Activated CD8-positive, alpha-beta T cell treated with anti-CD3 and anti-CD28 coated beads for 36 hours (primary cell): ENCODE results near the gene TNS3. TPM values are rescaled to one million over a fixed set of nuclear protein-coding genes. Genes with fewer than 3 reads are reported as not detected.

Experiments used
- ATAC-seq: fragments of 200-7000 bp; cut with Tn5 transposase; one replicate; pipeline ENCODE4 v1.10.0; 2021; ENCODE audit warnings: mild to moderate bottlenecking, moderate library complexity
- CTCF ChIA-PET: fragments of 350-600 bp; sonication (Branson Sonifier 250); formaldehyde crosslinking; loops from one replicate; lab custom pipeline; 2021; ENCODE audit warnings: antibody characterized with exemption; lab: Charles Lee
- POLR2A ChIA-PET: fragments of 350-600 bp; sonication (Branson Sonifier 250); formaldehyde crosslinking; loops from one replicate; lab custom pipeline; 2021; ENCODE audit warnings: antibody characterized with exemption; lab: Charles Lee
- DNase-seq: peaks from one replicate; pipeline ENCODE4 v3.0.0-alpha.2; 2020
- H3K27ac Mint-ChIP-seq: one replicate; pipeline ENCODE4 v1.8.0; 2021; ENCODE audit warnings: mild to moderate bottlenecking, mixed read lengths
- H3K27me3 Mint-ChIP-seq: one replicate; pipeline ENCODE4 v1.8.0; 2021; ENCODE audit warnings: mixed read lengths
- H3K36me3 Mint-ChIP-seq: one replicate; pipeline ENCODE4 v1.8.0; 2021; ENCODE audit warnings: low read depth, mixed read lengths
- H3K4me1 Mint-ChIP-seq: one replicate; pipeline ENCODE4 v1.8.0; 2021; ENCODE audit warnings: low read depth, mixed read lengths
- H3K4me3 Mint-ChIP-seq: one replicate; pipeline ENCODE4 v1.8.0; 2021; ENCODE audit warnings: mild to moderate bottlenecking, moderate library complexity, mixed read lengths
- H3K9me3 Mint-ChIP-seq: one replicate; pipeline ENCODE4 v1.8.0; 2021; ENCODE audit warnings: mixed read lengths
- intact Hi-C: fragments of 100-400 bp; cut with micrococcal nuclease; formaldehyde crosslinking; loops from one replicate; pipeline ENCODE4 v1.10.0; 2022
- total RNA-seq, 2 experiments: library from RNA; stranded (reverse); gene quantifications; one replicate each; pipeline ENCODE4 v1.2.3, GENCODE V29; 2021
- TF ChIP-seq, protein P1 (sequence below): fragments of 200-600 bp; IDR thresholded peaks from one replicate; pipeline ENCODE4 v1.8.0; 2022; ENCODE audit warnings: antibody characterized with exemption, mild to moderate bottlenecking

Gene TNS3
- total RNA-seq, 2 experiments from 2014 or later: 0.04 to 0.16 TPM

DNA sequence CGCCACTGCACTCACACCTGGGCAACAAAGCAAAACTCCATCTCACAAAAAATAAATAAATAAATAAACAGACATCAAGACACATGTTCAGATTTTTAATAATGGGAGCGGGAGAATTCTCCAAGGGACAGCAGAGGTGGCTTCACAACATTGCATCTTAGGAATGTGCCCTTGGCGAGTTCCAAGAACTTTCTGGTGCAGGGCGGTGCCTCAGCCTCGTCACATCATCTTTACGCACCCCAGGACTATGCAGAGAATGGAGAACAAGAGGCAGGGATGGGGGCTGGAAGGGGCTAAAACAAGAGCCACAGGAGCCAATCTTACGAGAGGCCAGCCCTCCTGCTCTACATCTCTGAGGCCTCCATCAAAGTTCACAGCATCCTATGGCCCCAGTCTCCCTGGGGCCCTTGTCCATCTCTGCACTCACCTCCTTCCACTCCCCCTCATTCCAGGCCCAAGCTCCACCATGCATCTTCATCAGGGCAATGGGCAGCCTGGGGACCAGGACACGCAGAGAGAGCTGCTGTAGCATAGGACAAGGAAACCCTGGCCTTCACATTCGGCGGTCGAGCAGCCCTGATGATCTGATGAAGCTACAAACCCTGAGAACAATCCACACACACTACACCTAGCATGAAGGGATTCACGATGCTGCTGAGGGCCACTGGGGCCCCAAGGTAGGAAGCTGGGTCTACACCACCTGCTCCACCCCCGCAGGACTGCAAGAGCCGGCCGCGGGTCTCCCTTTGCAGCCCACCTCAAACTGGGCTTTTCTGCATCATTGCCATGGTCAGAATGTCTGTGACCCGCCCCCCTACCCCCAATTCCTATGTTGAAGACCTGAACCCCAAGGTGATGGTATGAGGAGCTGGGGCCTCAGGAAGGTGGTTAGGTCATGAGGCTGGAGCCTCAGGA is 22.3 kb downstream of the TNS3 start:
- ChIA-PET CTCF (no interaction called here), POLR2A (no interaction called here)
- Mint-ChIP-seq H3K27me3 (no peaks in the 10 kb centered on the region), H3K27ac (no peak overlapping the region), H3K9me3 (no peaks in the 10 kb centered on the region), H3K4me1 (no peaks in the 10 kb centered on the region), H3K4me3 (no peak overlapping the region), H3K36me3 (no peaks in the 10 kb centered on the region)
- intact Hi-C loops: no loop called here
- ATAC-seq (no peak), DNase-seq (no peak)
- TF ChIP-seq, protein P1, sequence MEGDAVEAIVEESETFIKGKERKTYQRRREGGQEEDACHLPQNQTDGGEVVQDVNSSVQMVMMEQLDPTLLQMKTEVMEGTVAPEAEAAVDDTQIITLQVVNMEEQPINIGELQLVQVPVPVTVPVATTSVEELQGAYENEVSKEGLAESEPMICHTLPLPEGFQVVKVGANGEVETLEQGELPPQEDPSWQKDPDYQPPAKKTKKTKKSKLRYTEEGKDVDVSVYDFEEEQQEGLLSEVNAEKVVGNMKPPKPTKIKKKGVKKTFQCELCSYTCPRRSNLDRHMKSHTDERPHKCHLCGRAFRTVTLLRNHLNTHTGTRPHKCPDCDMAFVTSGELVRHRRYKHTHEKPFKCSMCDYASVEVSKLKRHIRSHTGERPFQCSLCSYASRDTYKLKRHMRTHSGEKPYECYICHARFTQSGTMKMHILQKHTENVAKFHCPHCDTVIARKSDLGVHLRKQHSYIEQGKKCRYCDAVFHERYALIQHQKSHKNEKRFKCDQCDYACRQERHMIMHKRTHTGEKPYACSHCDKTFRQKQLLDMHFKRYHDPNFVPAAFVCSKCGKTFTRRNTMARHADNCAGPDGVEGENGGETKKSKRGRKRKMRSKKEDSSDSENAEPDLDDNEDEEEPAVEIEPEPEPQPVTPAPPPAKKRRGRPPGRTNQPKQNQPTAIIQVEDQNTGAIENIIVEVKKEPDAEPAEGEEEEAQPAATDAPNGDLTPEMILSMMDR: no peak

DNA sequence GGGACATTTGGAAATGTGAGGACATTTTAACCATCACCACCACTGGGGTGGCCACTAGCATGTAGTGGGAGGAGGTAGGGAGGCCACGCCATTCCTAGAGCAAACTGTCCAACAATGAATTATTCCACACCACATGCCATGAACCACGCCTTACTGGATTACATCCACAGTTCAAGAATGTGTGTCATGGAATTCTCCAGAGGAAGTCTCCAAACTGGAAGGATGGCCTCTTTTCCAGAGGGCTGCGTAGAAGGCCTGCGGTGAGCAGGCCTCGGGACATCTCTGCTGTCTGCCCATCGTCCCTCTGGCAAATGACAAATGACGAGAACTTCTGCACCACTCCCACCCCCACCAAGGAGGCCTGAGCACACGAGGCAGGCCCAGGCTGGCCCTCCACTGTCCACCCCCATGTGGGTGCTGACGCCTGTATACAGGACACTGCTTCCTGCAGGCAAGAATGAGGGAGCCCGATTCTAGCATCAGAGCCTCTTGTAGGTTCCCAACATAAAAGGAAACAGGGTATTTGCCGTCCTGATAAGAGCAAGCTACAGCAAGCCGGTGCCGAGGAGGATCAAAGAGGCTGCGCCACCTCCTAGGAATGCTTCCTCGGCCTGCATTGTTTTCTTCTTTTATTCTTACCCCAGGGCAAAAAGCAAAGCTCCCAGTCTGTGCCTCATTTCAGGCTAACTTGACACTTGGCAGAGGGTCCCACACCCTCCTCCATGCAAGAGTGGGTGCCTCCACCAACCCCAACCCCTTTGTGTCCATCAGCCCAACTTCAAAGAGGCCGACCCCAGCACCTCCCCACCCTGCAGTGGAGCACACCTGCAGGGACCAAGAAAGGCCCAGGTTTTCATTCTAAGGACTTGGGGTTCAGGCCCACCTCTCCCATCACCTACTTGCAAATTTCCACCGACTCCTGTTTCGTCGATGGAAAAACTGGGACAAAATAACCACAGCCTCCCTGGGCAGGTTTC is 23.9 kb downstream of the TNS3 start:
- no peak overlapping the region for H3K27ac Mint-ChIP-seq
- ChIA-PET POLR2A (no interaction called here), CTCF (no interaction called here)
- ATAC-seq (no peak), DNase-seq (no peak)
- H3K27me3 Mint-ChIP-seq: no peaks in the 10 kb centered on the region
- H3K4me3 Mint-ChIP-seq: no peak overlapping the region
- no peaks in the 10 kb centered on the region for H3K4me1 Mint-ChIP-seq
- H3K36me3 Mint-ChIP-seq: no peaks in the 10 kb centered on the region
- no peaks in the 10 kb centered on the region for H3K9me3 Mint-ChIP-seq
- intact Hi-C loops: no loop called here
- TF ChIP-seq, protein P1: no peak

DNA sequence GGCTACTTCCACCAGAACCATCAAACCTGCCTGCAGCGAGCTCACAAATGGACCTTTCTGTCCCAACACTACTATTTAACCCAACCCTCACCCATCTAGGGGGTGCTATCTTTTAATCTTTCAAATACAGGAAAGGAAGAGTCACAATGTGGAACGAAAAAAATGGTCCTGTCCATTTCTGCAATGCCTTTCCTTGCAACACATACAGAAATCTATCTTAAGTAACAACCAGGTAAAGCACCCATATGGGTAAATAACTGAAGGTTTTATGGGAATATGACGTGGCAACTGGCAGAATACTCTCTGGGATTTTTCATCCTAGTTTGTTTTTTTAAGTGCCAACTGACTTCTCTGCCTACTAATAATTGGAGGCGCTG is 24.6 kb downstream of the TNS3 start:
- no peaks in the 10 kb centered on the region for H3K4me1 Mint-ChIP-seq
- no peak overlapping the region for H3K4me3 Mint-ChIP-seq
- intact Hi-C loops: no loop called here
- ChIA-PET POLR2A (no interaction called here), CTCF (no interaction called here)
- DNase-seq (no peak), ATAC-seq (no peak)
- no peaks in the 10 kb centered on the region for H3K9me3 Mint-ChIP-seq
- H3K27me3 Mint-ChIP-seq: no peaks in the 10 kb centered on the region
- no peaks in the 10 kb centered on the region for H3K36me3 Mint-ChIP-seq
- no peak overlapping the region for H3K27ac Mint-ChIP-seq
- TF ChIP-seq, protein P1: no peak

DNA sequence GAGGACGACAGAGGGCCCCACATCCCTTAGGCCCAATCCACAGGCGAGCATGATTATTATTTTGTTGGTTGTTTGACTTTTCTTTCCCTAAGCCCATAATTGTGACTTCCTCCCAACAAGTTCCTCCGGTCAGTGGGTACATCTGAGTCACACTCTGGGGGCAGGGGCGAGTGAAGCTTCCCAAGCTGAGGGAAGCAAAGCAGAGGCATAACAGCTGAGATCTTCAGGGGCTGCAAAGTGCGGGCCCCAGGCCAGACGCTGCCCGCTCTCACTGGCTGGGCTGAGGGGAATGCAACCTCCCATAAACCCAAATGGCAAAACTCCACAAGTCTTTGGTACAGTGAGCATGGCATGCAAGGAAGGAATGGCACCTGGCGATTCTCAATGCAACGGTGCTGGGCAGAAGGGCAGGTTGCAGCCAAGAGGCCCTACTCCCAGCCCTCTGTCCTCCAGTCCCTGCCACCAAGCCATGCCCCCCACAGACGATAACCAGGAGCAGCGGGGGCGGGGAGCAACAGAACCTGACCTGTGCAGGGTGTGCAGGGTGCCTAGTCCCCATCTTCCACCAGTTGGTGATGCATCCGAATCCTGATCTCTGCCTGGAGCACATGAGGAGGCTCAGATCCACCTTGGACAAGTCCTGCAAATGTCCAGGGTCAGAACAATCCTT is 25.3 kb downstream of the TNS3 start:
- TF ChIP-seq, protein P1: no peak
- CTCF ChIA-PET: no interaction called here
- ATAC-seq (no peak), DNase-seq (no peak)
- POLR2A ChIA-PET: no interaction called here
- no peaks in the 10 kb centered on the region for H3K36me3 Mint-ChIP-seq
- H3K4me3 Mint-ChIP-seq: no peak overlapping the region
- no peaks in the 10 kb centered on the region for H3K9me3 Mint-ChIP-seq
- H3K27me3 Mint-ChIP-seq: no peaks in the 10 kb centered on the region
- H3K4me1 Mint-ChIP-seq: no peaks in the 10 kb centered on the region
- intact Hi-C loops: no loop called here
- H3K27ac Mint-ChIP-seq: no peak overlapping the region
